HG03571 (cell line): ENCODE data around the gene MLLT1.

Source experiments
- ATAC-seq: cut with Tn5 transposase; IDR thresholded peaks from one replicate; pipeline ENCODE4 v1.9.1; 2021; ENCODE audit not compliant: unreplicated experiment

MLLT1 gene

GRCh38 chr19:6275170-6275744, 4.5 kb downstream of the MLLT1 start:
- no peak for ATAC-seq

- ATAC-seq: no peak
Measured at GRCh38 chr19:6274756-6275155, 5.0 kb downstream of the MLLT1 start.

- no peak for ATAC-seq
Measured at GRCh38 chr19:6273701-6274601, 5.8 kb downstream of the MLLT1 start.

GRCh38 chr19:6272913-6273600, 6.7 kb downstream of the MLLT1 start:
- ATAC-seq: no peak

GRCh38 chr19:6272411-6272791, 7.4 kb downstream of the MLLT1 start:
- no peak for ATAC-seq

- ATAC-seq: no peak
Measured at GRCh38 chr19:6271721-6272410, 7.9 kb downstream of the MLLT1 start.

- ATAC-seq: no peak
Measured at GRCh38 chr19:6271251-6271650, 8.5 kb downstream of the MLLT1 start.

- ATAC-seq: no peak
Measured at GRCh38 chr19:6270822-6271221, 9.0 kb downstream of the MLLT1 start.

- no peak for ATAC-seq
Measured at GRCh38 chr19:6270076-6270745, 9.6 kb downstream of the MLLT1 start.

GRCh38 chr19:6269101-6269886, 10.5 kb downstream of the MLLT1 start:
- no peak for ATAC-seq

GRCh38 chr19:6268382-6268771, 11.4 kb downstream of the MLLT1 start:
- no peak for ATAC-seq

GRCh38 chr19:6267552-6268381, 12.0 kb downstream of the MLLT1 start:
- ATAC-seq: no peak

- ATAC-seq: no peak
Measured at GRCh38 chr19:6264803-6265202, 15.0 kb downstream of the MLLT1 start.

- ATAC-seq: no peak
Measured at GRCh38 chr19:6263735-6264444, 15.9 kb downstream of the MLLT1 start.

GRCh38 chr19:6263306-6263705, 16.5 kb downstream of the MLLT1 start:
- ATAC-seq: no peak

GRCh38 chr19:6262519-6262918, 17.3 kb downstream of the MLLT1 start:
- ATAC-seq: no peak

- no peak for ATAC-seq
Measured at GRCh38 chr19:6261883-6262282, 17.9 kb downstream of the MLLT1 start.

GRCh38 chr19:6260912-6261650, 18.7 kb downstream of the MLLT1 start:
- no peak for ATAC-seq
